Stimulated activated CD8-positive, alpha-beta memory T cell treated with anti-CD3 and anti-CD28 coated beads, Interleukin-4, amount 100 ng/mL, for 1 hour (primary cell): ENCODE results near the gene ARHGAP45.

Source experiments
- DNase-seq, 2 donors: peaks; one replicate each; pipeline ENCODE4 v3.0.0-alpha.2; 2020; ENCODE audit warnings: low read depth in 2 of 2, low spot score in 1 of 2

ARHGAP45 gene

DNA sequence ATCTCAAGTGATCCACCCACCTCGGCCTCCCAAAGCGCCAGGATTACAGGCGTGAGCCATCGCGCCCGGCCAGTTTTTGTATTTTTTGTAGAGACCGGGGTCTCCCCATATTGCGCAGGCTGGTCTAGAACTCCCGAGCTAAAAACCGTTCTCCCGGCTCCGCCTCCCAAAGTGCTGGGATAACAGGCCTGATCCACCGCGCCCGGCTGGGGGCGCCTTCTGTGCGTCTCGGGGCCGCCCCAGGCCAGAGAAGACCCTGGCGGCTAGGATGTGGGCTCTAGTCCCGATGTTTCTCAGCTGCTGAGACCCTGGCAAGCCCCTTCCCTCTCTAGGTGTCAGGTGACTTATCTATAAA is 3.6 kb downstream of the ARHGAP45 start:
- no peak for DNase-seq

GRCh38 chr19:1070931-1071791 is 4.2 kb downstream of the ARHGAP45 start:
- DNase-seq = no peak

DNA sequence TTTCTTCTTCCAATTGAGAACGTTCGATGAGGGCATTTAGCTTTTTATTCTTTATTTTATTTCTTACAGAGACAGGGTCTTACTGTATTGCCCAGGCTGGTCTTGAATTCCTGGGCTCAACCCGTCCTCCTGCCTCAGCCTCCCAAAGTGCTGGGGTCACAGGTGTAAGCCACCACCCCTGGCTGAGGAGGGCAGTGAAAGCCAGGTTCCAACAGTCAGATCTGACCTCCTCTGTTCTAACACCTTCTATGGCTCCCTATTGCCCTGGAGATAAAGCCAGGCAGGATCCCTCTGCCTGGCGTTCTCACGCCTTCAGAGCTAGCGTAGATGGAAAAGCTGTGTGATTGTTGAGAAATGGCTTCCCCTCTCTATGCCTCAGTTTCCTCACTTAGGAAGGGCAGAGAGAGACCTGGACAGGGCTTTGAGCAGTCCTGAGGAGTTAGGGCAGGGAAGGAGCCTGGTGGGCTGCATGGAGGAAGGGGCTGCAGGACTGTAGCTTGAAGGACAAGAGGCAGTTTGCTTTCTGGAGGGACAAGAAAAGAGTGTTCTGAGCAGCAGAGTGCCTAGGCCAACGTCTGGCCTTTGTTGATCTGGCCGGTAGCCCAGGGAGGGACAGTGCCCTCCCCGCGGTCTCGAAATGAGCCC is 5.5 kb downstream of the ARHGAP45 start:
- DNase-seq = no peak

DNA sequence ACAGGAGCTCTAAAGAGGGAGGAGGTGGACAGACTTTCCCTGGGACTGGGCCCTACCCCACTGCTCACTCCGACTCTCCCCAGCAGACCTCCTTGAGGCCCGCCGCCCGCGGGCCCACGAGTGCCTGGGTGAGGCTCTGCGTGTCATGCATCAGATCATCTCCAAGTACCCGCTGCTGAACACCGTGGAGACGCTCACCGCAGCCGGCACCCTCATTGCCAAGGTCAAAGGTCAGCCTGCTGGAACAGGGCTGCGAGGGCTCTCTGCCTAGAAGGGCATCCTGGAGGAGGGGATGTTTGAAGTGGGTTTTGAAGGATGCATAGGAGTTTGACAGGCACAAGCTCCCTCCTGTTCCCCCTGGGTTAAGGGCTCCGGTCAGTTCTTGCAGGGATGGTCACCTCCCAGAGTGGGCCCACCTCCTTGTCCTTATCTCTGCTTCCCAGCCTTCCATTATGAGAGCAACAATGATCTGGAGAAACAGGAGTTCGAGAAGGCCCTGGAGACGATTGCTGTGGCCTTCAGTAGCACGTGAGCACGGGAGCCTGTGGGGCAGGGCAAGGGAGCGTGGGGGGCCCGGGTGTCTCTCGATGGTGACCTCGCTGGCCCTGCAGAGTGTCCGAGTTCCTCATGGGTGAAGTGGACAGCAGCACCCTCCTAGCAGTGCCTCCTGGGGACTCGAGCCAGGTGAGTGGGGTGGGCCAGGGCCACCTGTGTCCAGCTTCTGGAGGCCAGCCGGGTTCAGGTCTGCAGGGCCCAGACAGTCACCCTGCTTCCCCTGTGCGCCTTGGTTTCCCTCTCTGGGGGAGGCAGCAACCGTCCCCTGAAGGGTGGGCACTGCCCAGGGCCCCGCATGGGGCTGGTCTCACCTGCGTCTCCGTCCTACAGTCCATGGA is 6.3 kb downstream of the ARHGAP45 start:
- no peak for DNase-seq

- DNase-seq = no peak
Observed at GRCh38 chr19:1073956-1074517, 7.1 kb downstream of the ARHGAP45 start.

GRCh38 chr19:1074544-1075283 is 7.7 kb downstream of the ARHGAP45 start:
- DNase-seq = peak; percentile 95 to 96

- DNase-seq = no peak
Observed at GRCh38 chr19:1076046-1076386, 9.0 kb downstream of the ARHGAP45 start.

- DNase-seq = peak; percentile 70 to 83
Observed at GRCh38 chr19:1076951-1077350, 10.0 kb downstream of the ARHGAP45 start.

GRCh38 chr19:1079566-1080111 is 12.7 kb downstream of the ARHGAP45 start:
- DNase-seq = no peak

DNA sequence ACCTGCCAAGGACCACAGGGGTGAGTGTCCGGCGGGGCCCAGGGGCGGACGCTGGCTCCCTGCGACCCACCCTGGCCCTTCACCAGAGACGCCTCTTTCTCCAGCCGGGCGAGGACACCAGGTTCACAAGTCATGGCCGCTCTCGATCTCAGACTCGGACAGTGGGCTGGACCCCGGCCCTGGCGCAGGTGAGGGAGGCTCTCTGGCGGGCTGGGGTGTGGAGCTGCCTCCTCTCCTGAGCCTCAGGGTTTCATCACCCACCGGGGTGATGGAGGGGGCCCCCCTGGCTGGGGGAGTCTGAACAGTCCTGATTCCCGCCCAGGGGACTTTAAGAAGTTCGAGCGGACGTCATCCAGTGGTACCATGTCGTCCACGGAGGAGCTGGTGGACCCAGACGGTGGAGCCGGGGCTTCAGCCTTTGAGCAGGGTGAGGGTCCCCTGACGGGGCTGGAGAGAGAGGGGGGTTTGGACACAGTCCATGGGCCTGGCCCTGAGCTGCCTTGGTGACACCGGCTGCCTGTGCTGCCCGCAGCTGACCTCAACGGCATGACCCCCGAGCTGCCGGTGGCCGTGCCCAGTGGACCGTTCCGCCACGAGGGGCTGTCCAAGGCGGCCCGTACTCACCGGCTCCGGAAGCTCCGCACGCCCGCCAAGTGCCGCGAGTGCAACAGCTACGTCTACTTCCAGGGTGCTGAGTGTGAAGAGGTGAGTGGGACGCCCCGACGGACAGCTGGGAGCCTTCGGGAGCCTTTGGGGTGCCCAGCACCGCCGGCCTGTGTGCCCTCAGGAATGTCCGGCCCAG is 13.6 kb downstream of the ARHGAP45 start:
- DNase-seq = no peak

- DNase-seq = no peak
Observed at GRCh38 chr19:1081301-1082164, 14.6 kb downstream of the ARHGAP45 start.

DNA sequence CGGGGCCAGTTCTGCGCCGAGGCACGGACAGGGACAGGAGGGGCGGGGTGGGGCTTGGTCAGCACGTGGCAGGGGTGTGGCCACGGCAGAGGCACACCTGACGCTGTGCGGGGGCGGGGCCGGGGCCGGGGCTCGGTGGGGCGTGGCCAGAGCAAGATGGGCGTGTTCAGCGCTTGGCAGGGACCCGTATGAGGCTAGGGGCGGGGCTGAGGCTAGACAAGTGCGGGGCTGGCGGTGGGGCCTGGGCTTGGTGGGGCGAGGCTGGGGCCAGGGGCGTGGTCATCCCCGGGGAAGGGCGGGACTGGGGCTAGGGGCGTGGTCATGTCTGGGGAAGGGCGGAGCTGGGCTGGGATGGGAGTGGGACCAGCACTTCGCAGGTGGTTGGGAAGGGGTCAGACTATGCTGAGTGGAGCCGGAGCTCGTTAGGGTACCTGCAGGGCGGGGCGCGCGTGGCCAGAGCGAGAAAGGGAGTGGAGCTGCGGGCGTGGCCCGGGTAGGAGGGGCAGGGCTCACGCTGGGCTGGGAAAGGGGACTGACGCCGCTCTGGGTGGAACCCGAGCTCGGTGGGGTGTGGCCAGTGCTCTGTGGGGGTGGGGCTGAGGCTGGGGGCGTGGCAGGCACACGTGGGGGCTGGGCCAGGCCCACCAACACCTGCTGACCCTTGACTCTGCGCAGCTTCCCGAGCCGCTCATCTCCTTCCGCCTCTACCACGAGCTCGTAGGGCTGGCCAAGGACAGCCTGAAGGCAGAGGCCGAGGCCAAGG is 15.4 kb downstream of the ARHGAP45 start:
- peak in 1 of 2 donors; percentile 71 for DNase-seq

- DNase-seq = no peak
Observed at GRCh38 chr19:1082928-1083816, 16.2 kb downstream of the ARHGAP45 start.

- no peak for DNase-seq
Observed at GRCh38 chr19:1084024-1084868, 17.3 kb downstream of the ARHGAP45 start.

- no peak for DNase-seq
Observed at GRCh38 chr19:1085053-1085658, 18.2 kb downstream of the ARHGAP45 start.
